Islet precursor cell (in vitro differentiated cells): Measurements from ENCODE around the gene RPAP3.
"Not testable (repeated sequence)": the region's sequence is repeated elsewhere in the genome, so short reads cannot be mapped to it uniquely, and the experiment has no call there.

Experiments
- DNase-seq: peaks from one replicate; pipeline ENCODE4 v3.0.0-alpha.2; 2018

Gene RPAP3

GRCh38 chr12:47667935-47668334, 37.9 kb downstream of the RPAP3 start:
- DNase-seq, result not testable (repeated sequence)

- DNase-seq, result no peak
These were observed 53.2 kb downstream of the RPAP3 start for GRCh38 chr12:47652521-47653234.

GRCh38 chr12:47651368-47652254, 54.2 kb downstream of the RPAP3 start:
- peak; percentile 77 for DNase-seq

GRCh38 chr12:47650469-47650868, 55.4 kb downstream of the RPAP3 start:
- DNase-seq, result no peak

GRCh38 chr12:47649381-47649780, 56.4 kb downstream of the RPAP3 start:
- DNase-seq, result no peak

- no peak for DNase-seq
These were observed 57.7 kb downstream of the RPAP3 start for GRCh38 chr12:47648056-47648579.

- not testable (repeated sequence) for DNase-seq
These were observed 63.5 kb downstream of the RPAP3 start for GRCh38 chr12:47642310-47642709.

GRCh38 chr12:47636908-47637780, 68.7 kb downstream of the RPAP3 start:
- DNase-seq, result peak; percentile 85

- not testable (repeated sequence) for DNase-seq
These were observed 70.1 kb downstream of the RPAP3 start for GRCh38 chr12:47635770-47636169.

GRCh38 chr12:47634127-47634526, 71.7 kb downstream of the RPAP3 start:
- DNase-seq, result no peak

GRCh38 chr12:47621960-47622359, 83.9 kb downstream of the RPAP3 start:
- no peak for DNase-seq

- no peak for DNase-seq
These were observed 88.4 kb downstream of the RPAP3 start for GRCh38 chr12:47617476-47617875.

- no peak for DNase-seq
These were observed 89.4 kb downstream of the RPAP3 start for GRCh38 chr12:47616440-47616839.

GRCh38 chr12:47615711-47616110, 90.1 kb downstream of the RPAP3 start:
- no peak for DNase-seq

GRCh38 chr12:47614521-47614920, 91.3 kb downstream of the RPAP3 start:
- no peak for DNase-seq

GRCh38 chr12:47612953-47613352, 92.9 kb downstream of the RPAP3 start:
- no peak for DNase-seq

GRCh38 chr12:47611906-47612305, 93.9 kb downstream of the RPAP3 start:
- no peak for DNase-seq
